Karpas-422 (cell line): Measurements from ENCODE around the gene OR14I1. TPM values are rescaled to one million over a fixed set of nuclear protein-coding genes. Genes with fewer than 3 reads are reported as not detected.

ENCODE experiments used
- DNase-seq: peaks from one replicate; pipeline ENCODE4 v3.0.0-alpha.2; 2015
- H2AFZ ChIP-seq: fragments of 200-600 bp; sonication (generic); 2 replicates; pipeline ENCODE4 v1.6.1; 2014; ENCODE audit warnings: antibody characterized with exemption, low read length, mixed read lengths
- H3K27ac ChIP-seq: fragments of 200-600 bp; sonication (generic); 2 replicates; pipeline ENCODE4 v1.5.1; 2014; ENCODE audit warnings: mild to moderate bottlenecking, low read length, moderate library complexity
- H3K27me3 ChIP-seq: fragments of 200-600 bp; sonication (generic); 2 replicates; pipeline ENCODE4 v1.6.1; 2014; ENCODE audit warnings: low read length, mixed read lengths
- H3K36me3 ChIP-seq: fragments of 200-600 bp; sonication (generic); 2 replicates; pipeline ENCODE4 v1.6.1; 2014; ENCODE audit warnings: low read length, mixed read lengths; ENCODE audit not compliant: insufficient read depth
- H3K4me1 ChIP-seq: fragments of 200-600 bp; sonication (generic); 2 replicates; pipeline ENCODE4 v1.6.1; 2014; ENCODE audit warnings: mild to moderate bottlenecking, low read length, mixed read lengths
- H3K4me2 ChIP-seq: fragments of 200-600 bp; sonication (generic); 2 replicates; pipeline ENCODE4 v1.6.1; 2014; ENCODE audit warnings: low read length, low read depth, mild to moderate bottlenecking; ENCODE audit not compliant: poor library complexity, severe bottlenecking
- H3K4me3 ChIP-seq: fragments of 200-600 bp; sonication (generic); 2 replicates; pipeline ENCODE4 v1.5.1; 2014; ENCODE audit warnings: mild to moderate bottlenecking, antibody characterized with exemption, low read length, mixed read lengths
- H3K79me2 ChIP-seq: fragments of 200-600 bp; sonication (generic); 2 replicates; pipeline ENCODE4 v1.6.1; 2014; ENCODE audit warnings: mild to moderate bottlenecking, low read length, mixed read lengths
- H3K9ac ChIP-seq: fragments of 200-600 bp; sonication (generic); 2 replicates; pipeline ENCODE4 v1.6.0; 2014; ENCODE audit warnings: low read length
- H3K9me2 ChIP-seq: fragments of 200-600 bp; sonication (generic), shearing (Covaris generic); replicated peaks from 2 replicates; pipeline ENCODE4 v1.6.0; 2014; ENCODE audit warnings: mild to moderate bottlenecking, low read length, moderate library complexity; ENCODE audit not compliant: insufficient read depth
- H3K9me3 ChIP-seq: fragments of 300-700, 200-600 bp; sonication (generic); 2 replicates; pipeline ENCODE4 v1.6.1; 2014; ENCODE audit warnings: low read length, mixed read lengths
- H4K20me1 ChIP-seq: fragments of 200-600 bp; sonication (generic); 2 replicates; pipeline ENCODE4 v1.6.1; 2014; ENCODE audit warnings: mild to moderate bottlenecking, antibody characterized with exemption, low read length, low read depth; ENCODE audit not compliant: insufficient read depth
- total RNA-seq: library from RNA; depleted of rRNA; stranded (reverse); fragments of >200 nt; shearing (Covaris generic); gene quantifications from 2 replicates; pipeline ENCODE4 v1.2.3, GENCODE V29; 2014; ENCODE audit warnings: low replicate concordance

OR14I1 gene
- total RNA-seq, 1 experiment from 2014 or later = not detected

DNA sequence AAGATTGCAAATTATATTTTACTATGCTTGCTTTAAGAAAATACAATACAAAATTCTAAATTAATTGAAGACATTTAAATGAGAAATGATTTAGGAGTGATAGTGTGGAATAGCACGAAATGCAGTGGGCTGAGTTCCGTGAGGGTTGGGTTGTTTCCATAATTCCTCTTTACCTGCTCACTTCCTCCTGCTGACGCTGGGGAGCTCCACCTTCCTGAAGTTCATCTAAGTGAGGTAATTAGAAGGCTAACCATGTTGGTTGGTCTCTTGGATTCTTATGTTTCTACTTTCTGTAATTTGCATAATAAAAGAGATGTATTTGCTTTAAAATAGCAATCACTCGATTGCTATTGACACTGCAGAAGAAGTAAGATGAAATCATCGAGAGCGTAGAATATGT is 4.7 kb downstream of the OR14I1 start:
- no peaks in the 10 kb centered on the region for H3K9me3 ChIP-seq
- H3K27ac ChIP-seq = no peak overlapping the region
- H3K9me2 ChIP-seq = no peaks in the 10 kb centered on the region
- DNase-seq = no peak
- no peak overlapping the region for H3K4me3 ChIP-seq
- H3K27me3 ChIP-seq = no peaks in the 10 kb centered on the region
- H4K20me1 ChIP-seq = no peaks in the 10 kb centered on the region
- H3K4me1 ChIP-seq = peaks cover 13% of the 10 kb centered on the region
- no peak overlapping the region for H3K9ac ChIP-seq
- H3K4me2 ChIP-seq = no peak overlapping the region
- H3K79me2 ChIP-seq = no peaks in the 10 kb centered on the region
- H2AFZ ChIP-seq = no peak overlapping the region
- no peaks in the 10 kb centered on the region for H3K36me3 ChIP-seq

DNA sequence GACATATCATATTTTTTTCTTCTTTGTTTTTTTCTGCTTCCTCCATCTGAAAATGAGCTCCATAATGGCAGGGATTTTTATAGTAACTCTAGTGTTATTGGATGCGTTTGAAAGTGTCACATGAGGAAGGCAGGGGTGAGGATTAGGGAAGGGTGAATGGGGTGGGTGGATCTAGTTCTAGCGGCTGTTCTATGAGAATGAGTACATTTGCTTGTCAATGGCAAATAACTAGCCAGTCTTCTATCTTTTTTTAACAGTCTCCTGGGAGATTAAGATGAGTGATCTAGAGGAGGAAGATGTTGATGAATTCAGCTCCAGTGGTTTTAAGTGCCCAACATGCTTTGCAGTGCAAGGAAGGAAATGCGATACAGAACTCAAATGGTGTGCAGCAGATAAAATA is 5.8 kb downstream of the OR14I1 start:
- DNase-seq = peak; percentile 63
- Histone ChIP-seq H2AFZ (peak overlapping the region; percentile 13; the same call in 1 of the 2 replicates), H3K27ac (no peak overlapping the region), H4K20me1 (no peaks in the 10 kb centered on the region), H3K36me3 (no peaks in the 10 kb centered on the region), H3K4me2 (peak overlapping the region; percentile 49), H3K79me2 (no peaks in the 10 kb centered on the region), H3K9me2 (no peaks in the 10 kb centered on the region), H3K4me1 (peaks cover 13% of the 10 kb centered on the region), H3K9me3 (no peaks in the 10 kb centered on the region), H3K27me3 (no peaks in the 10 kb centered on the region), H3K9ac (no peak overlapping the region), H3K4me3 (no peak overlapping the region)

DNA sequence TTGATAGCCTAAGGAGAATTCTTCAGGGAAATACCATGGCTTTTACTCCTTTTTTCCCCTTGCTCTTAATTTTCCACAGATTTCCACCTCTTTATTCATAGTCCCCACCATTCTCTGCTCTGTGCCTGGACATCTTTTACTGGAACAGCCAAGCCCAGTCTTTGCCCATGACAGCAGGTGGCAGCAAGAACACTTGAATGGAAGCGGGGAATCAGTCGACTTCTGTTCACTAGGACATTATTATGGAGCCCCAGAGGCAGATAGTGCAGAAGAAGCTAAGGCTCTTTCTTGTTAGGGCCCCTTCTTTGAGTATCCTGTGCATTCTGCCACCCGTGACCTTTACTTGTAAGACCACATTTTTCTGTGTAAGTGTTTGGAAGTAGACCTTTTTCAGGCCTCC is 6.3 kb downstream of the OR14I1 start:
- Histone ChIP-seq H3K9ac (no peak overlapping the region), H3K4me1 (peaks cover 13% of the 10 kb centered on the region), H3K9me2 (no peaks in the 10 kb centered on the region), H3K27me3 (no peaks in the 10 kb centered on the region), H2AFZ (peak overlapping the region; percentile 13; the same call in 1 of the 2 replicates), H3K9me3 (no peaks in the 10 kb centered on the region), H3K79me2 (no peaks in the 10 kb centered on the region), H3K36me3 (no peaks in the 10 kb centered on the region), H3K4me3 (no peak overlapping the region), H4K20me1 (no peaks in the 10 kb centered on the region), H3K4me2 (peak overlapping the region; percentile 49), H3K27ac (no peak overlapping the region)
- DNase-seq = peak; percentile 76

DNA sequence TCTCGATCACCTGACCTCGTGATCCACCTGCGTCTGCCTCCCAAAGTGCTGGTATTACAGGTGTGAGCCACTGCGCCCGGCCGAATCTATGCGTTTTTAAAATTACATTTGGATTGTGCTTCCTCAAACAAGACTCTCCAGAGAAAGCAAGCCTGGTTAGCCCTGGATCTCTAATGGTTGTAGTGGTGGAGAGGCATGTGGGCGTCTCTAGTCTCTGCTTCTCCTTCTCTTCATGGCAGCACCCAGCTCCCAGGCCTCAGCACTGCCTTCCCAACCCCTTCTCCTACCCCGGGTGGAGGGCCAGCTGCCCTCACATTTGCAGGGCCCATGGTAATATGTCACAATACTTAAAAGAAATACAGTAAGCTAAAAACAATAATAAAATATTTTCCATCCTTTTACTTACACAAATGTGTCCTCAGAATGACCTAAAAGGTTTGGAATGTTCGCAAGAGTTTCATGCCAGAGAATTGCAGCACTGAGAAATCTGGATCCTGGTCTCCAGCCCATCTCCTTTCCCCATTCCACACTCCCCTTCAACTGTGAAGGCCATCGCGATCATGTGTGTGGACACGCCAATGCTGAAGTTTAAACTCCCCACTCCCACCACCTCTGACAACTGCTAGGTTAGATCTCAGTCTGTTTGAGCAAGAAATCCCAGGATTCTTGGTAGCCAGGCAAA is 7.0 kb downstream of the OR14I1 start:
- Histone ChIP-seq H3K4me1 (peaks cover 13% of the 10 kb centered on the region), H3K36me3 (no peaks in the 10 kb centered on the region), H3K4me3 (no peak overlapping the region), H3K9me3 (no peaks in the 10 kb centered on the region), H3K9me2 (no peaks in the 10 kb centered on the region), H3K27me3 (no peaks in the 10 kb centered on the region), H3K79me2 (no peaks in the 10 kb centered on the region), H2AFZ (no peak overlapping the region), H3K27ac (no peak overlapping the region), H3K4me2 (no peak overlapping the region), H3K9ac (no peak overlapping the region), H4K20me1 (no peaks in the 10 kb centered on the region)
- no peak for DNase-seq

DNA sequence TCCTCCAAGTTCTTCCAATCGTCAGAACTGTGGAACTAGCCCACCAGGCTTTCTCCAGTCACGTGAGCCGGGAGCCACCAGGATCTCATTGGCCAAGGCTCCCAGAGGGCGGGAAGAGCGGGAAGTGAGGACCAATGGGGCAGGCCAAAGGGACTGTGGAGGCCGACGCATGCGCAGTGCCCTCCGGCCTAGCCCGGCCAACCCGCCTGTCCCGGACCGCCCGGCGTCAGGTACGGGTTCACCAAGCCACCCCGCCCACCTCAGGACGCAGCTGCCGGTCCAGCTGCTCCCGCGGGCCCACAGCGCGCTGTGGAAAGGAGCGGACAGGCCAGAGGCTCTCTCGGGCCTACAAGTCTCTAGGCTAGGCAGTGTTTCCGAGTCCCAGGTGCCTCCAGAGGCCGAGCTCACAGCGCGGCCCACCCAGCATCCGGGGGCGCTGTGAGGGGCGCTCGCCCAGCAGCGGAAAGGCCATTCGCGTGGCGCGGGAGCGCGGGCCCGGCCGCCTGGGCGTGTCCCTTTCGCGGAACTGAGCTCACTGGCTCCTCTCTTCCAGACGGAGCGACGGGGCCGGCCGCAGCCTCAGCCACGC is 10.9 kb downstream of the OR14I1 start:
- no peaks in the 10 kb centered on the region for H3K27me3 ChIP-seq
- no peaks in the 10 kb centered on the region for H3K9me2 ChIP-seq
- H3K36me3 ChIP-seq = no peaks in the 10 kb centered on the region
- H4K20me1 ChIP-seq = no peaks in the 10 kb centered on the region
- no peak overlapping the region for H3K27ac ChIP-seq
- H3K79me2 ChIP-seq = no peaks in the 10 kb centered on the region
- H3K9ac ChIP-seq = no peak overlapping the region
- H3K9me3 ChIP-seq = no peaks in the 10 kb centered on the region
- peaks cover 7% of the 10 kb centered on the region for H3K4me1 ChIP-seq
- no peak overlapping the region for H3K4me3 ChIP-seq
- DNase-seq = no peak
- H3K4me2 ChIP-seq = no peak overlapping the region
- no peak overlapping the region for H2AFZ ChIP-seq

DNA sequence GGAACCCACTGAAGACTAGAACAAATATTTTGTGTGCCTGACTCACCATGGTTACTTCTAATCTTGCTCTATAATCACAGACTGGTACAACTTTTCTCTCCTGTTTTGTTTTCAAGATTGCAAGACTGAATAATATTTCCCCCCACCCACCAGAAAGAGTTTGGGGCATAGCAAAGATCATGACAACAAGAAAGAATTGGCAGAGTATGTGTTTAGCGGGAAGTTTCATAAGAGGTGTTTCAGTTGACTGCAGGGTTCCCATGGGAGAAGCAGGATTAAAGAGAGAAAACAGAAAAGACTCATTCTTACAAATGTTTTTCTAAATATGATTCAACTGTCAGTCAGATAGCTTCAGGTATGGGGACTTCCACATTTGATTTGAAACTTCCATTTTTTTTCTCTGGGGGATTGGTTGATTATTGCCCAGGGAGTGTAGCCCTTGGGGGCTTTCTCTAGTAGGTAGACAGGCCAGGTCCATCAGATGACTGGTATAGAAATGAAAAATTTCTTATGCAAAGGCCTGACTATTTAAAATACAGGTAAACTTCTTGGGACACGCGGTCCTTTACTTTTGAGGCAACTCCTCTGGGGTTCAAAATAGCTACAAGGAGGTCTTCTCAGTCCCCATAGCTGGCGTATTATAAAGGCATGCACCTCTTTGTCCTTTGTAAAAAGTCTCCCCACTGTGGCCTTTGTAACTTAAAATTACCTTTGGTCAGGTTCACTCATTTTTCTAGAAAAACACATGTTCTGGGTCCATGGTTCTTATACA is 13.9 kb downstream of the OR14I1 start:
- Histone ChIP-seq H3K4me2 (no peak overlapping the region), H3K9me3 (no peaks in the 10 kb centered on the region), H3K36me3 (no peaks in the 10 kb centered on the region), H3K27me3 (no peaks in the 10 kb centered on the region), H3K79me2 (no peaks in the 10 kb centered on the region), H3K4me1 (0 out of 2 replicates have a peak, but pooled peaks cover 3% of the 10 kb centered on the region), H3K9ac (no peak overlapping the region), H3K4me3 (no peak overlapping the region), H4K20me1 (no peaks in the 10 kb centered on the region), H3K27ac (no peak overlapping the region), H3K9me2 (no peaks in the 10 kb centered on the region), H2AFZ (no peak overlapping the region)
- no peak for DNase-seq

DNA sequence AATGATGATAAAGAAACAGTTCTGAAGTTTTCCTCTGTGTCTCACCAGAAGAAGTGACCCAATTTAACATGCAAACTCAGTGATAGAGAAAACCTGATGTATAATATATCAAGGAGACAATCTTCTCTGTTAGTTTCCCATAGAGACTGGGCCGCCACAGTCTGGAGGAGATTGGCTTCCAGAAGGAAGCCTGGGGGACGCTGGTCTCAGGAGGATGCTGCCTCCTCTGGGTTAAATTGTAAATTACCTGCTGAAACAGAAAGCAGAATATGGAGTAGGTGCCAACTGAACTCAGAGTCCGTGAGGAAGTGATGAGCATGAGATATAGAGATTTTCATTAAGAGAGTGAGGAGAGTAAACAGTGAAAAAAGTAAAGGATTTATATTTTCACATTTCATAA is 15.8 kb downstream of the OR14I1 start:
- H3K4me1 ChIP-seq = 0 out of 2 replicates have a peak, but pooled peaks cover 3% of the 10 kb centered on the region
- no peaks in the 10 kb centered on the region for H4K20me1 ChIP-seq
- no peaks in the 10 kb centered on the region for H3K36me3 ChIP-seq
- H3K9me2 ChIP-seq = no peaks in the 10 kb centered on the region
- no peak overlapping the region for H3K4me2 ChIP-seq
- H3K9me3 ChIP-seq = no peaks in the 10 kb centered on the region
- no peak overlapping the region for H2AFZ ChIP-seq
- no peaks in the 10 kb centered on the region for H3K79me2 ChIP-seq
- no peaks in the 10 kb centered on the region for H3K27me3 ChIP-seq
- H3K4me3 ChIP-seq = no peak overlapping the region
- no peak overlapping the region for H3K9ac ChIP-seq
- DNase-seq = peak; percentile 71
- no peak overlapping the region for H3K27ac ChIP-seq

DNA sequence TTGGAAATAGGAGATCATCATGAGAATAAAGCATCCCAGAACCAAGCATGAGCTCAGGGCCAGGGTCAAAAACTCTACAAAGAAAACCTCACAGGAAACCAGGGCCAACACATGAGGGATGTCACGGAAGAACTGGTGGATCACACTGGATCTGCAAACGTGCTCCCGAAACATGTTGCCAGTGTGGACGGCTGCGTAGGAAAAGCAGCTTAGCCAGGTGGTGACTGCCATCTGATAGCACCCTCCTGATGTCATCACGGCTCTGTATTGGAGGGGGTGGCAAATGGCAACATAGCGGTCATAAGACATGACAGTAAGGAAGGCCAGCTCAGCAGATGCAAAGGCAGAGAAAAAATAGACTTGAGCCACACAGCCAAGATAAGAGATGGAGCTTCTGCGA is 20.9 kb downstream of the OR14I1 start:
- H3K27ac ChIP-seq = no peak overlapping the region
- H4K20me1 ChIP-seq = no peaks in the 10 kb centered on the region
- H3K9ac ChIP-seq = no peak overlapping the region
- H3K9me2 ChIP-seq = no peaks in the 10 kb centered on the region
- no peak for DNase-seq
- H3K4me2 ChIP-seq = no peak overlapping the region
- no peaks in the 10 kb centered on the region for H3K9me3 ChIP-seq
- H3K36me3 ChIP-seq = no peaks in the 10 kb centered on the region
- no peaks in the 10 kb centered on the region for H3K27me3 ChIP-seq
- H2AFZ ChIP-seq = no peak overlapping the region
- H3K4me1 ChIP-seq = no peaks in the 10 kb centered on the region
- no peak overlapping the region for H3K4me3 ChIP-seq
- H3K79me2 ChIP-seq = no peaks in the 10 kb centered on the region
